ENCODE results near the gene MARCHF3. TPM values are rescaled to one million over a fixed set of nuclear protein-coding genes. Genes with fewer than 3 reads are reported as not detected.
"Not testable (repeated sequence)": the region's sequence is repeated elsewhere in the genome, so short reads cannot be mapped to it uniquely, and the experiment has no call there.

The MARCHF3 gene
- total RNA-seq, 1 donor from 2014 or later: 26.6 TPM

DNA sequence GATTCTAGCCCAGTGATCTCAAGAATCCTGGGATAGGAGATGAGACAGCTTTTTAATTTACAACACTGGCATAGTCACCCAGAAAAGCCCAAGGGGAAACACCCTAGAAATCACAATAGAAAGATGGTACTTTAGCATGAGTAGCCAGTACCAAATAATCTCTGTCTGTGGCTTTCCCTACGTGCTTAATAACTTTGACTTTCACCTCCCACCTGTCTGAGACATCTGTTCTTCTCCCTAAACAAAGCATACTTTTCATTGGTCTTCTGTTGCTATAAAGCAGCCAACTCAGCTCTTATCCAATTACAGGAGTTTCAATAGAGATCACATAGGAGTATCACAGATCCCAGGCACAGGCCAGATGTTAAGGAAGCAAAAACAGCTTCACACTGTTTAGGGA, 10.4 kb downstream of the MARCHF3 start:
- no peak for DNase-seq
- intact Hi-C loops (cut with DNase I): loop anchor here (10.0 kb wide), 1 partner anchor 45 kb away; no protein-coding TSS in a partner anchor
- no peak for ATAC-seq (ENCODE audit: poor library complexity)

GRCh38 chr5:127016722-127017121, 13.6 kb downstream of the MARCHF3 start:
- DNase-seq; ATAC-seq (ENCODE audit: poor library complexity); intact Hi-C loops (cut with DNase I): not testable (repeated sequence)

DNA sequence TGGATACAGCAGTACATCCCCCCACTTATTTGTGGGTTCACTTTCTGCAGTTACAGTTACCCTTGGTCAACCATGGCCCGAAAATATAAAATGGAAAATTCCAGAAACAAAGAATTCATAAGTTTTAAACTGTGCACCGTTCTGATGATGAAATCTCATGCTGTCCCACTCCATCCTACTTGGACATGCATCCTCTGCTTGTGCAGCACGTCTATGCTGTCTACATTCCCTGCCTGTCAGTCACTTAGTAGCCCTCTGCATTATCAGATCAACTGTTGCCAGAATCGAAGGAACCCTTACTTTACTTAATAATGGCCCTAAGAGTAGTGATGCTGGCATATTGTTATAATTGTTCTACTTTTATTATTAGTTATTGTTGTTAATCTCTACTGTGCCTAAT, 14.6 kb downstream of the MARCHF3 start:
- intact Hi-C loops (cut with DNase I): no loop called here
- ATAC-seq (ENCODE audit: poor library complexity): no peak
- no peak for DNase-seq

DNA sequence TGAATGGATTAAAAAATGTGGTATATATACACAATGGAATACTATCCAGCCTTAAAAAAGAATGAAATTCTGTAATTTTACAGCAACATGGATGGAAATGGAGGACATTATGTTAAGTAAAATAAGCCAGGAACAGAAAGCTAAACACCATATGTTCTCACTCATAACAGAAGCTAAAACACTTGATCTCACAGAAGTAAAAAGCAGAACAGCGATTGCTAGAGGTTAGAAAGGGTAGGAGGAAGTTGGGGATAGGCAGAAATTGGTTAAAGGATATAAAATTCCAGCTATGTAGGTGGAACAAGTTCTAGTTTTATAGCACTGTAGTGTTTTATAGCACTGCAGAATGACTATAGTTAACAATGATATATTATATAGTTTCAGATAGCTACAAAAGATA, 15.8 kb downstream of the MARCHF3 start:
- intact Hi-C loops (cut with DNase I): no loop called here
- no peak for ATAC-seq (ENCODE audit: poor library complexity)
- no peak for DNase-seq

- ATAC-seq (ENCODE audit: poor library complexity) (no peak), DNase-seq (no peak)
- intact Hi-C loops (cut with DNase I): no loop called here
Observed at GRCh38 chr5:127013407-127013806, 17.0 kb downstream of the MARCHF3 start.

DNA sequence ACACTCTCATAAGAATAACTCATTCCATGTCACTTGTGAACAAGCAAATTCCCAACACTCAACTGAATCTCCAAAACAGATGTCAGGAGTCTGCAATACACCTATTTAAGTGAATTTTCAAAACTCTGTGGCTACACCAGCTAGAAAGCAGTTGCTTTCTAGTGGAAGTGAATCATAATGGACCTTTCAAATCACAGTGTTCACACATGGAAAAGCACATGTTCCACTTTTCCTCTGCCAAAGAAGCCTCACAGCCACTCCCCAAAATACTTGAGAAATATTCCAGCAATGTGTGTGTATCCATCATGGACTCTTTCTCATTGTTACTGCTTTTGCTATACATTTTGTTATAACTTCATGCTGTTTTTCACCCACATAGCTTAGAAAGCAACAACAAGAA, 17.4 kb downstream of the MARCHF3 start:
- no peak for ATAC-seq (ENCODE audit: poor library complexity)
- intact Hi-C loops (cut with DNase I): no loop called here
- no peak for DNase-seq

- no peak for DNase-seq
- intact Hi-C loops (cut with DNase I): no loop called here
- no peak for ATAC-seq (ENCODE audit: poor library complexity)
Observed at GRCh38 chr5:127011961-127012644, 18.3 kb downstream of the MARCHF3 start.

- intact Hi-C loops (cut with DNase I): no loop called here
Observed at GRCh38 chr5:127011153-127011552, 19.2 kb downstream of the MARCHF3 start.

DNA sequence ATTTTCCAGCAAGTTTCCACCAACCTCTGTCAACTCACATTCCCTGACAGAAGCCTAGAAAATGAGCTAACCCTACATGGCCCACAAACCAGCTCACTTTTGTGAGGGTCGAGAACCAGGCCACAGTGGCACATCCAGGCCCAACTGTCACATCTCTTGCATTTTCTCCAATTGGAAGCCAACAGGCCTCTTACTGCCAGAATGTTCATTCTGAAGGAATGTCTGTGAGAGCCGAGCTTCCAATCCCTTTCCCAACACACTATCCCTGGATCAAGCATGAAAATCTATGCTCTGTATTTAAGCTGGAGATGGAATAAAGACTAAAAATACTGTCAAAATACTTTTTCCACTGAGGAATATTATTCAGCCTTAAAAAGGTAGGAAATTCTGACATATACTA, 20.0 kb downstream of the MARCHF3 start:
- intact Hi-C loops (cut with DNase I): no loop called here
- ATAC-seq (ENCODE audit: poor library complexity) (no peak), DNase-seq (no peak)

More at GRCh38 chr5:127011153-127011552, 19.2 kb downstream of the MARCHF3 start:
- ATAC-seq (ENCODE audit: poor library complexity): no peak
- no peak for DNase-seq

- ATAC-seq (ENCODE audit: poor library complexity): no peak
- intact Hi-C loops (cut with DNase I): no loop called here
- no peak for DNase-seq
Observed at GRCh38 chr5:127009784-127010183, 20.6 kb downstream of the MARCHF3 start.

GRCh38 chr5:127008300-127008975, 21.9 kb downstream of the MARCHF3 start:
- ATAC-seq (ENCODE audit: poor library complexity) (peak; percentile 60), DNase-seq (peak; percentile 56)
- intact Hi-C loops (cut with DNase I): no loop called here

GRCh38 chr5:127007522-127007921, 22.8 kb downstream of the MARCHF3 start:
- DNase-seq (no peak), ATAC-seq (ENCODE audit: poor library complexity) (no peak)
- intact Hi-C loops (cut with DNase I): no loop called here

DNA sequence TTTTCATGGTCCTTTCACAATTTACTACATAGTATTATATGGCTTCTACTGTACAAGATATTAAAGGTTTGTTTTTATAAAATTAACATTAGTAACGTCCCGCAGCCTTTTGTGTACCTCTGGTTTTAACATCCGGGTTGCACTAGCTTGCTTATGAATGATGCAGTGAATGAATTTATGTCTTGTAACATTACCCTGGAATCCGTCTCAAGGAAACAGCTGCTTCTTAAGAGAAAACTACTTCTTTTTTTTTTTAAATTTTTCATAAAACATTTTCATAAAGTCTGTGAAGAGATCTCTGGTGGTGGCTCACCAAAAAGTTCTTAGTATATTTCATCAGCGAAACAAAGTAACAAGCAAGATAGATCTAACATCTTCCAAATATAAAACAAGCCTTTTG, 23.6 kb downstream of the MARCHF3 start:
- no peak for ATAC-seq (ENCODE audit: poor library complexity)
- intact Hi-C loops (cut with DNase I): no loop called here
- DNase-seq: no peak

GRCh38 chr5:127005282-127005681, 25.1 kb downstream of the MARCHF3 start:
- DNase-seq; intact Hi-C loops (cut with DNase I); ATAC-seq (ENCODE audit: poor library complexity): not testable (repeated sequence)

- intact Hi-C loops (cut with DNase I): no loop called here
- ATAC-seq (ENCODE audit: poor library complexity) (no peak), DNase-seq (no peak)
Observed at GRCh38 chr5:127004721-127005120, 25.6 kb downstream of the MARCHF3 start.

- DNase-seq (no peak), ATAC-seq (ENCODE audit: poor library complexity) (peak; percentile 26)
- intact Hi-C loops (cut with DNase I): no loop called here
Observed at GRCh38 chr5:127003798-127004495, 26.4 kb downstream of the MARCHF3 start.

- DNase-seq (no peak), ATAC-seq (ENCODE audit: poor library complexity) (no peak)
- intact Hi-C loops (cut with DNase I): no loop called here
Observed at GRCh38 chr5:127002390-127002789, 28.0 kb downstream of the MARCHF3 start.

DNA sequence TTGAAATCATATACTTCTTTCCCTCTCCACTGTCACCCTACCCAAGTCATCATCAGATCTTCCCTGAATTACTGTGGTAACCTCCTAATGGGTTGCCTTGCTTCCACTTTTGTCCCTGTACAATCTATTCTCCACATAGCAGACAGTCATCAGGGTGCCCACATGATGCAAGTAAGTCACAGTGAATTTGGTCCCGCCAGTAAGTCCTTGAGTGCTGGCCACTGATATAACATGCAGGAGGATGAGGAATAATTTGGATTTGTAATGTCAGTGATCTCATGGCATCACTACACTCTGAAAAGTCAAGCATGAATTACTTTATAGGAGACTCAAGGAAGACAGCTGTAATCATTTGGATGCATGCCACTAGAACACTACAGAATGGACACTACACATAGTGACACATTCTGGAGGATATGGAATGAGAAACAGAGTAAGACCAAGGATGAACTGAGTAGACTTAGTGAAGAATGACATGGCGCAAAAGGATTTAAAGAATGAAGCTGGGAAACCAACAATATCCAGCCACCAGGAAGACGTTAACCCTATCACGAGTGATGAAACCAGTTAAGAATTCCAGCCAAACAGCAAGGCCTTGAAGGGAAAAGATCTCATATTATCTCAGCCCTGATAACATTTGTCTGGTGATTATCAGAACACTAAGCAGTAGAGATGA, 28.6 kb downstream of the MARCHF3 start:
- DNase-seq: no peak
- intact Hi-C loops (cut with DNase I): no loop called here
- peak; percentile 23 for ATAC-seq (ENCODE audit: poor library complexity)

DNA sequence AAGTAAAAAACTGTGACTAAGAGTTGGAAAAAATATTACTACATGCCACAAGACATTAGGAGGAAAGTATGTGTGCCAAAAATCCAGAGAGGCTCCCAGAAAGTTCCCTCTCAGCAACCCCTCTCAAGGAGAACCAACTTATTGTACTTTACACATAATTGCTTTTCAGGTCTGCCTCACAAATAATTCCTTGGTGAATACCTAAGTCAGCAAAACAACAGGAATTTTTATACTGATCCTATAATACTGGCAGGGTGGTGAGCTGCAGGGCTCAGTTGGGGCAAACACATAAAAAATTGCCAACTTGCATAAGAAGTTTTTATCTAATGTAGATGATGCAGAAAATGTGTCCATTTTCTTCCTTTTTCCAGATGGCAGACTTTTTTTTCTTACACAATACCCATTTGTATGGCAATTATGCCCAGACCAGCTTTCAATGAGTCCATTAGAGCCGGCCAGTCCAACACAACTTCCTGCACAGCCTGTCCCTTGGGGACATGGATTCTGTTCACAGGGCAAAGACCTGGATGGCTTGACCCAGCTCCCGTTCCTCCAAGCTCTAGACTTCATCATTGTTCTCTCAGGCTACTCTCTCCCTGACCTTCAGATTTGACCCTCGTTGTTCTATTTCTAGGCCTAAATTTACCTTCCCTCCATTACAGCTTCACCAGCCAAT, 31.3 kb downstream of the MARCHF3 start:
- DNase-seq (no peak), ATAC-seq (ENCODE audit: poor library complexity) (no peak)
- intact Hi-C loops (cut with DNase I): no loop called here
